Activated CD8-positive, alpha-beta memory T cell treated with anti-CD3 and anti-CD28 coated beads, Interleukin-2, amount 50 U/mL, for 4 hours (primary cell): ENCODE measurements around the gene VEZT.
"Not testable (repeated sequence)": the region's sequence is repeated elsewhere in the genome, so short reads cannot be mapped to it uniquely, and the experiment has no call there.

Experiments used
- DNase-seq: peaks from one replicate; pipeline ENCODE4 v3.0.0-alpha.2; 2020

The VEZT gene

DNA sequence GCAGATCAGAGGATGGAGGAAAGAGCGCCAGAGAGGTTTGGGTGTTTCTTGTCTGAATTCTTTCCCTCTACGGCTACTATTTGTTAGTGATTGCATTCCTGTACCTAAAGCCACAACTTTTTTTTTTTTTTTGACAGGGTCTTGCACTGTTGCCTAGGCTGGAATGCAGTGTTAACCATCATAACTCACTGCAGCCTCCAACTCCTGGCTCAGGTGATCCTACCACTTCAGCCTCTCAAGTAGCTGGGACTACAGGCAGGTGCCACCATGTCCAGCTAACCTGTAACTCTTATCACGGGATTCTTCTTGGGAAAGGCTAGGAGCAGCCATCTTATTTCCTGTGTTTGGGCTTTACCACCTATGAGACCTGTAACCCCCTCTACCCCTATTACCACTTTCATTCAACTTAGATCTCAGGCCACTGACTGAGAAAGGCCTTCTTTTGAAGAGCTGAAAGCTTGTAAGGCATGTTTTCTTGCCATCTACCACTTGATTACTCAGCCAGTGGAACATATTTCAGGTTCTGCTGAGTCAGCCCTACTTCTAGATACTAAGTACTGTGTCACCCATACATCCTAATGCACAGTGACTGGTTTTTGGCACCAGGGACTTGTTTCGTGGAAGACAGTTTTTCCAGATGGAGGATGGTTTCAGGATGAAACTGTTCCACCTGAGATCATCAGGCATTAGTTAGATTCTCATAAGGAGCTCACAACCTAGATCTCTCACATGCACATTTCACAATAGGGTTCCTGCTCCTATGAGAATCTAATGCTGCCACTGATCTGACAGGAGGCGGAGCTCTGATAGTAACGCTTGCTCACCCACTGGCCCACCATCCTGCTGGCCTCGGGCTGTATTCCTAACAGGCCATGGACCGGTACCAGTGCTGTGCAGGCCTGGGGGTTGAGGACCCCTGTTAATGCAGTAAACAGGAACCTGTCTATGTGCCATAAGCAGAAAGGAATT is 6.9 kb downstream of the VEZT start:
- no peak for DNase-seq

DNA sequence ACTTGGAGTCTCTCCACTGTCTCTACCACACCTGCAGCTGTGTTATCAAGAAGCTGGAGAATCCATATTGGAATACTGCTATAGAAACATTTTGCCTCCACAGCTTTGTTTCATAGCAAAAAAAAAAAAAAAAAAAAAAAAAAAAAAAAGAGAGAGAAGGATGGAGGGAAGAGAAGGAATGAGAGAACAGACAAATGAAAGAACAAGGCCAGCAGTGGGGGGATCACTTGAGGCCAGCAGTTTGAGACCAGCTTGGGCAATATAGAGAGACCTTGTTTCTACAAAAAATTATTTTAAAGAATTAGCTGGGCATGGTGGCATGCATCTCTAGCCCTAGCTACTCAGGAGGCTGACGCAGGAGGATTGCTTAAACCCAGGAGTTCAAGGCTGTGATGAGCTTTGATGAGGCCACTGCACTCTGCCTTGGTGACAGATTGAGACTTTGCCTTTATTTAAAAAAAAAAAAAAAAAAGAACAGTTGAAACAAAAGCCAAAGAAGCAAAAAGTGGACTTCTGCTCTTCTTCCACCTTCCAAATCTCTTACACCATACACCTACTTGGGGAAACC is 8.1 kb downstream of the VEZT start:
- DNase-seq = no peak

DNA sequence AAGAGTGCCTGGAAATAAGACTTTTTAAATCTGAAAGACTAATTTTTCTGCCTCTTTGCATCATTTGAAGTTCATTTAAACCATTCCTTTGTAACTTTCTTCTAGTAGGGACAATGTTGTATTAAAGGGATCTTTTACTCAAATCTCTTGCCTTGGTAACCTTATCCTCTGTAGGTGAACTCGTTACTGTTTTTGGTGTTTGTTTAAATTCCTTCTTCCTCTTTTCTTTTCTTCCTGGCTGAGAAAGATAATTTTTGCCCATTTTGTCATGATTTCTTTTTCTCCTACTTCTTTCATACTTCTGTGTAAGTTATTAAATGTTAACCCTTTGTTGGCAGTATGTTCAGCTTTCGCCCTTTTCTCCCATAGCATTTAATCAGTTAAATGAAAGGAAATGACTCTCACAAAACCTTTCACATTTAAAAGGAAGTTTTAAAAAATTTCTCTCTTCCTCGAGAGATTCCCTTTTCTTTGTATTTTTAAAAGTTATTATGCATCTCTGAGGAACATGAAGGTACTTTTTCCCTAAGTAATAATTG is 10.3 kb downstream of the VEZT start:
- no peak for DNase-seq

DNA sequence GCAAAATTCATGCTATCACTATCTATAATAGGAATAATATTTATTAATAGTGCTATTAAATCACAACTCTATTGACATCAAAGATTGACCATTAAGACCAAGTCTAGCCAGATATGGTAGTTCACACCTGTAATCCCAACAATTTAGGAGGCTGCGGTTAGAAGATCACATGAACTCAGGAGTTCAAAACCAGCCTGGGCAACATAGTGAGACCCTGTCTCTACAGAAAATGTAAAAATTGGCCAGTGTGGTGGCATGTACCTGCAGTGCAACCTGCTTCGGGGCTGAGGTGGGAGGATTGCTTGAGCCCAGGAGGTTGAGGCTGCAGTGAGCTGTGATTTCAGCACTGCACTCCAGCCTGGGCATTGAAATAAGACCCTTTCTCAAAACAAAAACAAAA is 11.0 kb downstream of the VEZT start:
- no peak for DNase-seq

DNA sequence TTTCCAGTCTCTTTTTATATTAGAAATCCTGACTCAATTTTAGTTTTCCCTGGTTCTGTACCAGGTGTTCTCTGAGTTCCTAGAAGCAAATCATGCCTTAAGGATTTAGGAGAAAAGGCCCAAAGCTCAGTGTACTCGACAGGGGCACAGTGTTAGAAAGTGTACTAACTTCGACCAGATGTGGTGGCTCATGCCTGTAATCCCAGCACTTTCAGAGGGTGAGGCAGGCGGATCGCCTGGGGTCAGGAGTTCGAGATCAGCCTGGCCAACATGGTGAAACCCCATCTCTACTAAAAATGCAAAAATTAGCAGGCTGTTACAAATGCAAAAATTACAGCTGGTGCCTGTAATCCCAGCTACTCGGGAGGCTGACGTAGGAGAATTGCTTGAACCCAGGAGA is 12.0 kb downstream of the VEZT start:
- DNase-seq = no peak

GRCh38 chr12:95230313-95230712 is 12.7 kb downstream of the VEZT start:
- no peak for DNase-seq

DNA sequence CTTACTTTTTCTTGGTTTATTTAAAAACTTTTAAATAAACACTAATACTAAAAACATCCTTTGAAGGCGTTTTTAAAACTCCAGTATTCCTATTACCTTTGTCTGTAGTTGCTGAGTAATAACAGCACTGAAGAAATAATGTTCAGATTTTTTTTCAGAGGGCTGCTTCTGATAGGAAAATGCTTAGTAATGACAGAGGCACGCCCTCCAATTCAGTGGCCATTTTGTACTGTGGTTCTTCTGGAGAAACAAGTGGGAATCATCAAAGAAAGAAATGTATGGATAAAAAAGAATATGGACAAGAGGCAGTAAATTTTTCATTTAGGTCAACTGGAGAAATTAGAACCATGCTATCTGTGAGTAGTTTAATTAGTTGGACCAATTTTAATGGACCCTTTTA is 13.6 kb downstream of the VEZT start:
- DNase-seq = no peak

DNA sequence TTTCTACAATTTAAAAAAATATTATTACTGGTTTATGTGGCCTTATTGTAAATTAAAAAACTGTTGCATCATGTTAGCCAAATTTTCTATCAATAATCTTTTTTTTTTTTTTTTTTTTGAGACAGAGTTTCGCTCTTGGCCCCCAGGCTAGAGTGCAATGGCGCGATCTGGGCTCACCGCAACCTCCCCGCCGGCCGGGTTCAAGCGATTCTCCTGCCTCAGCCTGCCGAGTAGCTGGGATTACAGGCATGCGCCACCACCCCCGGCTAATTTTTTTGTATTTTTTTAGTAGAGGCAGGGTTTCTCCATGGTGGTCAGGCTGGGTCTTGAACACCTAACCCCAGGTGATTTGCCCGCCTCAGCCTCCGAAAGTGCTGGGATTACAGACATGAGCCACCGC is 16.6 kb downstream of the VEZT start:
- DNase-seq = not testable (repeated sequence)

GRCh38 chr12:95235621-95236020 is 18.0 kb downstream of the VEZT start:
- DNase-seq = not testable (repeated sequence)

GRCh38 chr12:95237315-95237714 is 19.7 kb downstream of the VEZT start:
- DNase-seq = no peak

DNA sequence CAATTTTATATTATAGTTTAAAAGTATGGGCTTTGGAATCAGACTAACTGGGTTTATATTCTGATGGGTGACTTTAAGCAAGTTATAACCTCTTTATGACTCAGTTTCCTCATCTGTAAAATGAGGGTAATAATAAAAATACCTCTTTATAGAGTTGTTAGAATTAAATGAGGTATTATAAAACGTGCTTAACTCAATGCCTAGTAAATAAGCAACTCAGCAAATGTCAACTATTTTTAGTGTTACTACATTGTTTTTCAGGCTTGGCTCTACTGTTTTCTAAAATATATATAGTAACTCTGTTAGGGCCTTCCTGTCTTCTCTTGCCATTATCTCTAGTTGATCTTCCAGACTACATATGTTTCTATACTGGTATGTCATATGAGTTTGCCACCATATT is 20.5 kb downstream of the VEZT start:
- no peak for DNase-seq

GRCh38 chr12:95239216-95239615 is 21.6 kb downstream of the VEZT start:
- DNase-seq = no peak

DNA sequence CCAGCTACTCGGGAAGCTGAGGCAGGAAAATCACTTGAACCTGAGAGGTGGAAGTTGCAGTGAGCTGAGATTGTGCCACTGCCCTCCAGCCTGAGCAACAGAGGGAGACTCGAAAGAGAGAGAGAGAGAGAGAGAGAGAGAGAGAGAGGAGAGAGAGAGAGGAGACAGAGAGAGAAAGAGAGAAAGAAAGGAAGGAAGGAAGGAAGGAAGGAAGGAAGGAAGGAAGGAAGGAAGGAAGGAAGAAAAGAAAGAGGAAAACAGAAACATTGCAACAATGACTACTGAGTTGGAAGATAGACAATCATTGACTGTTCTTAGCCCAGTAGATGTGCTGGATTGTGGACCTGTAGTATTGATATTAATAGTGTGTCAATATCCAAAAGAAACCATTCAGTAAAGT is 22.2 kb downstream of the VEZT start:
- not testable (repeated sequence) for DNase-seq

GRCh38 chr12:95240556-95240955 is 22.9 kb downstream of the VEZT start:
- DNase-seq = no peak

DNA sequence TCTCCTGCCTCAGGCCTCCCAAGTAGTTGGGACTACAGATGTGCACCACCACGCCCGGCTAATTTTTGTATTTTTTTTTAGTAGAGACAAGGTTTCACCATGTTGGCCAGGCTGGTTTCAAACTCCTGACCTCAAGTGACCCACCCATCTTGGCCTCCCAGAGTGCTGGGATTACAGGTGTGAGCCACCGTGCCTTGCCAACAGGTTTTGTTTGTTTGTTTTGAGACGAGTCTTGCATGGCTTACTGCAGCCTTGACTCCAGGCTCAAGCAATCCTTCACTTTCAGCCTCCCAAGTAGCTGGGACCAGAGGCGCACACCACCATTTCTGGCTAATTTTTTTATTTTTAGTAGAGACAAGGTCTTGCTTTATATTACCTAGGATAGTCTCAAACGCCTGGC is 23.5 kb downstream of the VEZT start:
- not testable (repeated sequence) for DNase-seq

DNA sequence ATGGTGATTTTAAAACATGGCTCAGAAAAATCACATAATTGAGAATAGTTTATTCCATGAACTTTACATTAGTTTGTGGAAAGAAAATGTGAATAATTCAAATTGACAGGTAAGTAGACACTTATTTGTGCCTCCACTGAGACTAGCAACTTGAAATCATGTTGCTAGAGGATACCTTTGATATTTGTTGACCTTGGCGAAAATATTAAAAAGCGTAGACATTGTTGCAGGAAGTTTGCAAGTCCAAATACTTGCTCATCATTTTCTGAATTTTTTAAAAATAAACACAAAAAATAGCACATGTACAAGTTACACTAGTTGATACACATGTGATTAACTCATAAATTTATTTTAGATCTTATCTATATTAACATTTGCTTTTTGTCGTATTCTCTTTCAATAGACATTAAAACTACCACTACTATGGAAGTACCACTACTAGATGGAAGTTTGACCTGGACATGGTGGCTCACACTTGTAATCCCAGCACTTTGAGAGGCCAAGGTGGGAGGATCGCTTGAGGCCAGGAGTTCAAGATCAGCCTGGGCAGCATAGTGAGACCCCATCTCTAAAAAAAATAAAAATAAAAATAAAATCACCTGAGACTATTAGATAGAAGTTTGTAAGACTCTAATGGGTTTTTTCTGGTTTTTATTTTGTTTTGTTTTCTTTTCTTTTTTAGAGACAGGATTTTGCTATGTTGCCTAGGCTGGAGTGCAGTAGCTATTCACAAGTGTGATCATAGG is 24.3 kb downstream of the VEZT start:
- DNase-seq = no peak

DNA sequence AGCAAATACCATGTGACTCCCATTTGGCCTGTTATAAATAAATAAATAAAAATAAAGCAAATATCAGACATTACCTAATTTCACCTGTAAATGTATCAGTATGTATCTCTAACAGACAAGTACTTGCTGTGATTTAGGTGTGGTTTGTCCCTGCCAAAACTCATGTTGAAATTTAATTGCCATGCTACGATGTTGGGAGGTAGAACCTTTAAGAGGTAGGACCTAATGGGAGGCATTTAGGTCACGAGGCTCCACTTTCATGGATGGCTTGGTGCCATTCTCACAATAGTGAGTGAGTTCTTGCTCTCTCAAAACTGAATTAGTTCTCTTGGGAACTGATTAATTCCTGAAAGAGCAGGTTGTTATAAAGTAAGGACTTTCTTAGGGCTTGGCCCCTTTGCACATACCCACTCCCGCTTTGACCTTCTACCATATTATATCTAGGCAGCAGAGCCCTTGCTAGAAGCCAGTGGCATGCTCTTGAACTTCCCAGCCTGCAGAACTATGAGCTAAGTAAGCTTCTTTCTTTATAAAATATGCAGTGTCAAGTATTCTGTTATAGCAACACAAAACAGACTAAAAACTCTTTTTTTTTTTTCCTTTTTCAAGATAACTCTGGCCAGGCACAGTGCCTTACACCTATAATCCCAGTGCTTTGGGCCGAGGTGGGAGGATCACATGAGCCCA is 26.0 kb downstream of the VEZT start:
- no peak for DNase-seq

- no peak for DNase-seq
Observed at GRCh38 chr12:95244350-95244749, 26.7 kb downstream of the VEZT start.

- no peak for DNase-seq
Observed at GRCh38 chr12:95248095-95248494, 30.5 kb downstream of the VEZT start.

DNA sequence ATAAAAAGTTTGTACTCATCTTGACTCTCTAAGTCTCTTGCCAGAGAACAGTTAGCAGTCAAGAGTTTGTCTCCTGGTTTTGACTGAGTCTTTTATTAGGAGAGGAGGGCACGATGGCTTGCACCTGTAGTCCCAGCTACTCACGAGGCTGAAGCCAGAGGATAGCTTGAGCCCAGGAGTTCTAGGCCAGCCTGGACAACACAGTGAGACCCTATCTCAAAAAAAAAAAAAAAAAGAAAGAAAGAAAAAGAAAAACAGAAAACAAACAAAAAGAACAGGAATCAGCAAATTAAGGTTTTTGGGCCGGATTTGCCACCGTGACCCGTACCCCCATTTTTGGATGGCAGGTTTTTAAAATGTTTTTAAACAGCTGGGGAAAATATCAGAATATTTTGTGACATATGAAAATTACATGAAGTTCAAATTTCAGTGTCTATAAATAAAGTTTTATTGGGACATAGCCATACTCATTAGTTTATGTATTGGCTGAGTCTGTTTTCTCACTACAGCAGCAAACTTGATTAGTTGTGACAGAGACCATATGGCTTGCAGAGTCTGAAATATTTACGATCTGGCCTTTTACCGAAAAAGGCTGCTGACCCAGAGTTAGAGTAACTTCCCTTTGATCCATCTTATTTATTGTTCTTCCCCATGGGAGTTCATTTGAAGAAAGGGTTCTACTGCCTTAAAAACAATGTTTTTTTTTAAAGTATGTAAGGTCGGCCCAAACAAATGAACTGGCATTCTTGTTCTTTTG is 31.2 kb downstream of the VEZT start:
- DNase-seq = no peak

DNA sequence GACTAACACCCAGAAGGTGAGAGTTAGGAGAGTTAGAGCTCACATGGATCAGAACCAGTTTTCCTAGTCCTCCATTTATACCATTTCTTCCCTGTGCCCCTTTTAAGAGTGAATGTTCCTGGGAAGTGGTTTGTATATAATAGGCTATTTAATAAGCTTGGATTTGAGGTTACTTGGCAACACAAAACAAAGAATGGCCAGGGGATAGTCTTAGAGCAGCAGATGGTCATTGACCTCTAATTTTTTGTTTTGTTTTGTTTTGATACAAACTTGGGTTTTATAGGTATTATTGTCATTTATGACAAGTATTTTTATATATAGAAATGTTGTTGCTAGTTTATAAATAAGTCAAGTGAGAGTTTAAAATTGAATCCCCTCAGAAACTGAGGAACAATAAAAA is 35.8 kb downstream of the VEZT start:
- no peak for DNase-seq

- DNase-seq = no peak
Observed at GRCh38 chr12:95257541-95257940, 39.9 kb downstream of the VEZT start.
